Smooth muscle cell (in vitro differentiated cells): ENCODE results near the gene ASIC1. TPM values are rescaled to one million over a fixed set of nuclear protein-coding genes. Genes with fewer than 3 reads are reported as not detected.

Experiments
- DNase-seq: peaks from one replicate; lab custom pipeline; 2025; ENCODE audit not compliant: unreplicated experiment; lab: John Stamatoyannopoulos, UW
- H2AFZ ChIP-seq: fragments of 200-600 bp; sonication (generic); 2 replicates; pipeline ENCODE4 v1.6.0; 2016; ENCODE audit warnings: antibody characterized with exemption, low read depth, mild to moderate bottlenecking
- H3F3A ChIP-seq: fragments of 200-600 bp; sonication (generic); 2 replicates; pipeline ENCODE4 v1.6.0; 2017; ENCODE audit warnings: antibody characterized with exemption, low read depth
- H3K27ac ChIP-seq: fragments of 200-600 bp; sonication (generic); 2 replicates; pipeline ENCODE4 v1.5.1; 2016; ENCODE audit warnings: low read depth, mild to moderate bottlenecking
- H3K27me3 ChIP-seq: fragments of 200-600 bp; sonication (generic); 2 replicates; pipeline ENCODE4 v1.6.1; 2016; ENCODE audit warnings: low read depth, mild to moderate bottlenecking
- H3K36me3 ChIP-seq: fragments of 200-600 bp; sonication (generic); 2 replicates; pipeline ENCODE4 v1.5.1; 2016; ENCODE audit warnings: low read depth
- H3K4me1 ChIP-seq: fragments of 200-600 bp; sonication (generic); 2 replicates; pipeline ENCODE4 v1.5.1; 2016; ENCODE audit warnings: low read depth
- H3K4me2 ChIP-seq: fragments of 200-600 bp; sonication (generic); 2 replicates; pipeline ENCODE4 v1.6.0; 2016; ENCODE audit warnings: mild to moderate bottlenecking
- H3K4me3 ChIP-seq: fragments of 200-600 bp; sonication (generic); 2 replicates; pipeline ENCODE4 v1.5.1; 2016; ENCODE audit warnings: mild to moderate bottlenecking
- H3K79me2 ChIP-seq: fragments of 200-600 bp; sonication (generic); 2 replicates; pipeline ENCODE4 v1.6.0; 2016; ENCODE audit warnings: low read depth, mild to moderate bottlenecking
- H3K9ac ChIP-seq: fragments of 200-600 bp; sonication (generic); 2 replicates; pipeline ENCODE4 v1.6.0; 2016; ENCODE audit warnings: low read depth
- H3K9me3 ChIP-seq: fragments of 200-600 bp; sonication (generic); replicated peaks from 2 replicates; pipeline ENCODE4 v1.5.1; 2016; ENCODE audit warnings: low read depth
- H4K20me1 ChIP-seq: fragments of 200-600 bp; sonication (generic); 2 replicates; pipeline ENCODE4 v1.6.0; 2016; ENCODE audit warnings: low read depth
- CTCF ChIP-seq: fragments of 200-600 bp; sonication (generic); IDR thresholded peaks from 2 replicates; pipeline ENCODE4 v1.5.1; 2017; ENCODE audit warnings: borderline replicate concordance, mild to moderate bottlenecking, antibody characterized with exemption; ENCODE audit not compliant: insufficient read depth, poor library complexity, severe bottlenecking
- whole genome bisulfite sequencing: methylation state at CpG from one replicate; pipeline ENCODE4 v1.1.7; 2016; ENCODE audit warnings: low lambda C conversion rate; 5-methylcytosine and 5-hydroxymethylcytosine counted together
- polyA plus RNA-seq: library from polyadenylated mRNA; unstranded; fragments of >200 nt; fragmentation: Nextera tagmentation; extraction: Ambion mirVana; gene quantifications from 2 replicates; pipeline ENCODE4 v1.2.1, GENCODE V29; 2016
- total RNA-seq: library from RNA; depleted of rRNA; stranded (reverse); fragments of >200 nt; gene quantifications from 2 replicates; pipeline ENCODE4 v1.2.3, GENCODE V29; 2014

The ASIC1 gene
- total and polyA plus RNA-seq, 2 experiments from 2014 or later: 0.45 to 1.5 TPM

GRCh38 chr12:50088577-50089335 is 31.4 kb downstream of the ASIC1 start:
- Histone ChIP-seq H3K9me3 (no peaks in the 10 kb centered on the region), H3K36me3 (peaks cover 19% of the 10 kb centered on the region), H3K79me2 (peaks cover 10% of the 10 kb centered on the region), H3K4me1 (no peaks in the 10 kb centered on the region), H3K4me2 (no peak overlapping the region), H3K27me3 (no peaks in the 10 kb centered on the region), H3K9ac (no peak overlapping the region), H3K4me3 (no peak overlapping the region), H3K27ac (no peak overlapping the region), H2AFZ (no peak overlapping the region), H3F3A (peaks cover 13% of the 10 kb centered on the region), H4K20me1 (peaks cover 23% of the 10 kb centered on the region)
- peak; percentile 72 for TF ChIP-seq CTCF
- DNase-seq: no peak
- WGBS: 72% methylated on average over 3 of the region's 3 CpGs

- Histone ChIP-seq H3F3A (peaks cover 8% of the 10 kb centered on the region), H3K9me3 (no peaks in the 10 kb centered on the region), H4K20me1 (peaks cover 23% of the 10 kb centered on the region), H3K27ac (no peak overlapping the region), H3K9ac (no peak overlapping the region), H3K36me3 (peaks cover 20% of the 10 kb centered on the region), H3K4me2 (no peak overlapping the region), H3K79me2 (peaks cover 5% of the 10 kb centered on the region), H3K4me3 (no peak overlapping the region), H2AFZ (no peak overlapping the region), H3K27me3 (no peaks in the 10 kb centered on the region), H3K4me1 (no peaks in the 10 kb centered on the region)
- 100% methylated on average over 7 of the region's 7 CpGs for WGBS
- DNase-seq: no peak
- no peak for TF ChIP-seq CTCF
Measured at GRCh38 chr12:50089730-50090129, 32.3 kb downstream of the ASIC1 start.

- Histone ChIP-seq H3K27me3 (no peaks in the 10 kb centered on the region), H3K9ac (no peak overlapping the region), H3K4me3 (no peak overlapping the region), H3K36me3 (peaks cover 20% of the 10 kb centered on the region), H3K4me1 (no peaks in the 10 kb centered on the region), H3K27ac (no peak overlapping the region), H3F3A (peaks cover 7% of the 10 kb centered on the region), H2AFZ (no peak overlapping the region), H3K4me2 (no peak overlapping the region), H4K20me1 (peaks cover 23% of the 10 kb centered on the region), H3K9me3 (no peaks in the 10 kb centered on the region), H3K79me2 (peaks cover 5% of the 10 kb centered on the region)
- no peak for DNase-seq
- no peak for TF ChIP-seq CTCF
- WGBS: 92% methylated on average over 5 of the region's 5 CpGs
Measured at GRCh38 chr12:50090391-50090790, 33.0 kb downstream of the ASIC1 start.

GRCh38 chr12:50097952-50098351 is 40.6 kb downstream of the ASIC1 start:
- peaks cover 8% of the 10 kb centered on the region for H3K36me3 ChIP-seq
- DNase-seq: no peak
- H3K27ac ChIP-seq: no peak overlapping the region
- H2AFZ ChIP-seq: no peak overlapping the region
- peaks cover 14% of the 10 kb centered on the region for H3F3A ChIP-seq
- no peak overlapping the region for H3K9ac ChIP-seq
- no peak overlapping the region for H3K4me3 ChIP-seq
- no peaks in the 10 kb centered on the region for H3K27me3 ChIP-seq
- H3K4me1 ChIP-seq: no peaks in the 10 kb centered on the region
- no peaks in the 10 kb centered on the region for H3K9me3 ChIP-seq
- H3K4me2 ChIP-seq: no peak overlapping the region
- no peaks in the 10 kb centered on the region for H3K79me2 ChIP-seq
- H4K20me1 ChIP-seq: no peaks in the 10 kb centered on the region
- TF ChIP-seq CTCF: no peak
- WGBS: 97% methylated on average over 6 of the region's 6 CpGs
